ENCODE measurements around the gene CDK5R1.

The CDK5R1 gene

DNA sequence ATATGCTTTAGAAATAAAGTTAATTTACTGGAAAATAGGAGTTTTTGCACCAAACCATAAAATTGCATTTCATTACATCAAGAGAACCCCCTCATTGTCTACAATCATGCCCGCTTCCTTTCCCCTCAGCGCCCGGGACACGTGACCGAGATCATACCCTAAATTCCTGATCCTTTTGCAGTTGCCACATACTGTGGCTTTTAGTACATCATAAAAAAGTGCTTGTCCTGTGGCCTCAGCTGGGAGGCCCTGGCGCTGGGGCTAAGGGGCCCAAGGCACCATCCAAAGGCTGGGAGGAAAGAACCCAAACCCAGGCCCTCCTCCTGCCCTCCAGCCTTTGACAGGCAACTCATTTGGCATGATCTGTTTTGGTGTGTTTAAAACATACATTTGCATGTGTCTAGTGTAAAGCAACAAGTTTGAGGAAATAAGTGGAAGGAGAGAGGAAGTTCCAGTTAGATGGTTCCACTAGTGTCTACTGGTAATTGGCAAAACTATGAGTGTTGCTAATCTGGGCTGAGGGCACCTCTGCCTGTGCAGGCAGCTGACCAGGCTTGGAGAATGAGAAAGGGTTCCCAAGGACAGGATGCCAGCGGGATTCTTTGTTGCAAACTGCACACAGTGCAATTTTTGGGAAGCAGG, 6.0 kb downstream of the CDK5R1 start:
- TF ChIP-seq CTCF (IDR thresholded peaks at IDR 0.05; ENCODE audit: low read depth, low read length) (no peak), POLR2A (IDR thresholded peaks at IDR 0.05; ENCODE audit: extremely low read depth, insufficient read length) (no peak), MYC (IDR thresholded peaks at IDR 0.05; ENCODE audit: low read depth, low read length) (peak; percentile 39; the same call in 1 of the 2 replicates), MAX (IDR thresholded peaks at IDR 0.05; ENCODE audit: low read depth, low read length) (peak; percentile 52)
- peak; percentile 68 for DNase-seq (ENCODE audit: low read depth)
- H3K4me3 ChIP-seq (ENCODE audit: low read depth, low read length): no peak overlapping the region

- no peak for DNase-seq (ENCODE audit: low read depth)
- TF ChIP-seq POLR2A (IDR thresholded peaks at IDR 0.05; ENCODE audit: extremely low read depth, insufficient read length) (no peak), MYC (IDR thresholded peaks at IDR 0.05; ENCODE audit: low read depth, low read length) (no peak), MAX (IDR thresholded peaks at IDR 0.05; ENCODE audit: low read depth, low read length) (no peak), CTCF (IDR thresholded peaks at IDR 0.05; ENCODE audit: low read depth, low read length) (no peak)
- no peak overlapping the region for H3K4me3 ChIP-seq (ENCODE audit: low read depth, low read length)
These were observed 6.8 kb downstream of the CDK5R1 start for GRCh38 chr17:32493571-32493970.

DNA sequence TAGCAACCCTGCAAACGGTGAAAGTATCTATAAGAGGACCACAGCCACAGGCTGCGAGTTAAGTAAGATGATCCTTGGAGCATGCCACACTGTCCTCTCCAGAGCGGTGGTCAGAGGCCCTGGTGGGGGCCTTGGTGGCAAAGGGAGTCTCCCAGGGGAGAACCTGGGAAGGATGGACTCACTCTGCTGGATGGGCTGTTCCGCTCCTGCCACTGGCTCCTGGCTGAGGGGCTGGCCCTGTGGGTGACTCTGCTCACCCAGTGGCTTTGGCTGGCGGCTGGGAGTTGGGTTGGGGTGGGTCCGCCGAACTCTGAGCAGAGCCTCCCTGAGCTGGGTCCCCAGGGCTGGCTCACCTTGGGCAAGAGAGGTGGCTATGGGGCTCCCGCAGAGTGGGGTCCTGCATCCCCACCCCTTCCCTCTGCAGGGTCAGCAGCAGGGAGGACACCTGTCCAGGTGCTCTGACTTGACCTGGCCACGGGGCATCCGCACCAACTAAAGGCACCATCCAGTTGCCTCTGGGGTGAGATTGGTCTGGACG, 7.3 kb downstream of the CDK5R1 start:
- DNase-seq (ENCODE audit: low read depth): no peak
- TF ChIP-seq MAX (IDR thresholded peaks at IDR 0.05; ENCODE audit: low read depth, low read length) (no peak), MYC (IDR thresholded peaks at IDR 0.05; ENCODE audit: low read depth, low read length) (no peak), CTCF (IDR thresholded peaks at IDR 0.05; ENCODE audit: low read depth, low read length) (no peak), POLR2A (IDR thresholded peaks at IDR 0.05; ENCODE audit: extremely low read depth, insufficient read length) (no peak)
- no peak overlapping the region for H3K4me3 ChIP-seq (ENCODE audit: low read depth, low read length)

- DNase-seq (ENCODE audit: low read depth): no peak
- TF ChIP-seq POLR2A (IDR thresholded peaks at IDR 0.05; ENCODE audit: extremely low read depth, insufficient read length) (no peak), CTCF (IDR thresholded peaks at IDR 0.05; ENCODE audit: low read depth, low read length) (no peak), MYC (IDR thresholded peaks at IDR 0.05; ENCODE audit: low read depth, low read length) (no peak), MAX (IDR thresholded peaks at IDR 0.05; ENCODE audit: low read depth, low read length) (no peak)
- H3K4me3 ChIP-seq (ENCODE audit: low read depth, low read length): no peak overlapping the region
These were observed 8.0 kb downstream of the CDK5R1 start for GRCh38 chr17:32494621-32495358.

DNA sequence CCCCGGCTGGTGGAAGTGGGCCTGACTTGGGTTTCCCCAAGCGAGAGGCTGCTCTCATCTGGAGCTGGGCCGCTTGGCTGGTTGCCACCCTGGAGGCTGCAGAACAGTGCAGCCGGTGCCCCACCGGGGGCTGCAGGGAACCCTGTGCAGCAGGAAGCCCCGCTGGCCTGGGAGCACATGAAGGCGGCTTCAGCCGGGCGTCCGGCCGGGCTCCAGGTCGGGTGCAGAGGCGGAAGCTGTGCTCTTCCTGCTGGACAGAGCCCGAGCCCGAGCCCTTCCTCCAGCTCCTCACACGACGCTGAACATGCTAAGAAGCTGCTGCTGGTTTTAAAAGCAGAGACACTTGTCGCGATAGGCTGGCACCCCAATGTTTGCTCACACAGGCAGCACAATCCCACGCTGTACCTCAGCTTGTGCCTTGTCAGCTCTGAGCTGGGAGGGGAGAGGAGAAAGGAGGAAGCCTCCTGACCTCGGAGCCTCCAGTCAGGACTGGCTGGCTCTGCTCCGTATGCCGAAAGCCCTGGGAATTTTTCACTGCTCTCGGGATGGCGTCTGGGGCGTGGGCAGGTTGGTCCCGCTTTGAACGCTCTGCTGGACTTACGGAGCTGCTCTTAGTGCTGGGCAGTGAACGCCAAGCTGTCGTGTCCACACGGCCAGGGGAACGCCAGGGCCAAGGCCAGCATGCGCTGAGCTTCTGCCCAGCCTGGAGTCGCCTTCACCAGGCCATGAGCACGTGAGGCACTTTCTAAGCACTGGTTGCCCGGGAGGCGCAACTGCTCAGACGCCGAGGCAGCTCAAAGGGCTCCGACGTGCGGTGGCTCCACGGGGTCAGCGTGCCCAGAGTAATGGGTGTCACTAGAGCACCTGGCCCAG, 8.8 kb downstream of the CDK5R1 start:
- no peak overlapping the region for H3K4me3 ChIP-seq (ENCODE audit: low read depth, low read length)
- TF ChIP-seq POLR2A (IDR thresholded peaks at IDR 0.05; ENCODE audit: extremely low read depth, insufficient read length) (no peak), CTCF (IDR thresholded peaks at IDR 0.05; ENCODE audit: low read depth, low read length) (no peak), MYC (IDR thresholded peaks at IDR 0.05; ENCODE audit: low read depth, low read length) (no peak), MAX (IDR thresholded peaks at IDR 0.05; ENCODE audit: low read depth, low read length) (no peak)
- DNase-seq (ENCODE audit: low read depth): no peak
